IPS DF 19.7 (cell line): Measurements from ENCODE around the gene SLC16A9.
"Not testable (repeated sequence)": the region's sequence is repeated elsewhere in the genome, so short reads cannot be mapped to it uniquely, and the experiment has no call there.

Experiments used
- DNase-seq: peaks from one replicate; pipeline ENCODE4 v3.0.0-alpha.2; 2013; ENCODE audit warnings: low read depth, low spot score

SLC16A9 gene

DNA sequence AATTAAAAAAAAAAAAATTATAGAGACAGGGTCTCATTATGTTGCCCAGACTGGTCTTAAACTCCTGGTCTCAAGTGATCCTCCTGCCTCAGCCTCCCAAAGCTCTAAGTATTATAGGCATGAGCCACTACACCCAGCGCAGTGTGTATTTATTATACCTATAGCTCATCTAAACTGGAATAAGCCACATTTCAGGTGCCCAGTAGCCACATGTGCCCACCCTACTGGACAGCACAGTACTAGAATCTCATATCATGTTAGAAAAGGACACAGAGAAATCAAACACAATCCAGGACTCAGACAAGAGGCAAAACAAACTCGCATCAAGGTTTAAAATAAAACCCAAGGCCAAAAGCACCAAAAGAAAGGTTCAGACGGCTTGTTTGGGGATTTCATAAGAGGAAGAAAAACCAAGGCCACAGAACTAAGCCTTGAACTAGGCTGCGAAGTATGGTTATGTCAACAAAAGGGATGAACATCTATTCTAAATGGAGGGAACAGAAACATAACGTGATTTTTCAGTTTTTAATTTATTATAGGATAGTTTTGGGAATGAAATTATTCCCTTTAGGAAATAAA lies 32.3 kb downstream of the SLC16A9 start:
- DNase-seq, result no peak

DNA sequence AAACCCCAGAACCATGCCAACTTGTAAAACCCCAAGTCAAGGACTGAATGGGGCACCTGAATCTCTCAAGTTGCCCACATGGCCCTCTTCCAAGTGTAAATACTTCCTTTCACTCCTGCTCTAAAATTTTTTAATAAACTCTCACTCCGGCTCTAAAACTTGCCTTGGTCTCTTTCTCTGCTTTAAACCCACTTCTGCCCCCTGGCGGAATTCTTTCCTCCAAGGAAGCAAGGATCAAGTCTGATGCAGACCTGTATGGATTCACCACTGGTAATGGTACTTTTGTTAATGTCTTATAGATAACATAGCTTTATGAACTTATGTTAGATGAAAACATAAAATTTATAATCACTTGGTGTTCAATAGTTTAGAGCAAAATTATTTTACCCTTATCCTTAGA lies 33.8 kb downstream of the SLC16A9 start:
- no peak for DNase-seq

DNA sequence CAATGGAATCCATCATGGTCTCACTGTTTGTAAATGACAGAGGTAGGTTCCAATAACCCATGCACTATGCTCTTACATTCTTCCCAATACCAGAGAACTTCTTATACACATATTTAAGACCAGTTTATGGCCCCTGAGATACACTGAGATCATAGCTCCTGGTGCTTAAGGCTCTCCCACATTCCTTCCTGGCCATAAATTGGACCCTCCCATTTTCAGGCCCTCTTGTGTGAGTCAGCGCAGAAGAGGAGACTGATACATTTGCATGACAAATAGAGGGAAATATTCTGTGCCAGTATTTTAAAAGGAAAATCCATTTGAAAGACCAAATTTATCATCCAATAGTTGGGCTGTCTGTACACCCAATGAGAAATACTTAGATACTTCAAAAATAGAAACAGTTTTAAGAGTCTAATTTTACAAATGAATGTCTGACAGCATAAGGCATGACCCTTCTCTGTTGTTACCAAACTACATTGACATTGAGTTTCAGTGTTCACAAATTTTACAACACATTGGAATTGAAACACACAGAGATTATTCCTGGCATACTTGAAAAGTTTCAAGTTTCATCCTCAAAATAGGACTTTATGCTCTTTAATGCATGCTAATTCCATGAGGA lies 35.3 kb downstream of the SLC16A9 start:
- no peak for DNase-seq

DNA sequence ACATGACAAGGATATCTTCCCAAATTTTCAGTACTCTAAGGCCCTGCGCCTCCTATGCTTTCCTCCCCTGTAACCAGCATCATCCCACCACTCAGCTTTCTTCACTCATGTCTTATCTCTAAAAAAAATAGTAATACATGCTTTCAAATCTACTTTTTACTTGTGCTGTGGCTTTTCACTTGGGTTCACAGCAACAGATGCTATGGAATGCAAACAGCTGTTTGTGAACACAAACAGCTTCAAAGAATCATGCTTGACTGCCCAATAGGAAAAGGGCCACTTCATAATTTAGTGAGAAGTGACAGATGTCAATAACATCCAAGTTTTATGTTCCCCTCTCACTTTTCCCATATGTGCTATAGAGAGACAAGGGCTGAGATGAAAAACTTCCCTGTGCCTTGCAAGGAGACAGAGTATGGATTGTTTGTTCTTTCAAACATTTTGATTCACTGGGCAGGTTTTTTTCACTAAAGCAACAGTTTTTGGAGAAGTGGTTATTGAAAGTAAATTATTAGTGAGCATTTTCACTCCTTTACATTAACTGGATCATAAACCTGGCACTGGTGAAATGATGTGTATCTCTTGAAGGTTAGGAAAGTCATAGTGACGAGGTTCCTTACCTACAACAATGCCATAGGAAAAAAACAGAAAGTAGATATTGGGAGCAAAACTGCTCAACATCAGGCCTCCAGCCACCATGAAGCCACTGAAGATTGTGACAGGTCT lies 37.3 kb downstream of the SLC16A9 start:
- no peak for DNase-seq

DNA sequence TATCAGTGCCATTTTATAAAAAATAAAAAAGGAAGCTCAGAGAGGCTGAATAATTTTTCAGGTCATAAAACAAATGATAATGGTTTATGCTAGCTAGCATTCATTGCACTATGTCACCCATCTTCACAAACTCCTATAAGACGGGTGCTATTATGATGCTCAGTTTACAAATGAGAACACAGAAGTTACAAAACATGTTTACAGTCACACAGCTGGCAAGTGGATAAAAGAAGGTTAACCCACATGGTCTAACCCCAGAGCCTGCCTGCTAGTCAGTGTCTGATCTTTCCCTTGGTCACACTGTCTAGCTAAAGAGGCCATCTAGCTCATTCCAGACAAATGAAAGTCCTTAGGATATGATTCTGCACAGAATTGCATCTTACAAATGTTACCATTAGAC lies 39.4 kb downstream of the SLC16A9 start:
- DNase-seq, result no peak

DNA sequence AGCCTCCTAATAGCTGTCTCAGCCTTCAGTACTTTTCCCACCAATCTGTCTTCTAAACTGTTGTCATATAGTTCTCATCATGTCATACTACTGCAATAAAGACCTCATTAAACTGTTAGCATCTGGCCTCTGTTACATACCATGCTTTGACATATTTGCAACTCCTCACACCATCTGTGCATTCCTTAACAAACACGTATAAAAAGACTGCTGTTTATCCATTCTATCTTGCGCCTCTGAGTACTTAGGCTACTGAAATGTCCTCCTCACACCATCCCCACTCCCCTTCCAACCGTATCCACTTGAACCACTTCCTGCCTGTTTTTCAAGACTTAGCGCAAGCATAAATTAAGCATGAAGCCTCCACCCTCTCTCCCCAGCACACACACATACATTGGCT lies 41.6 kb downstream of the SLC16A9 start:
- no peak for DNase-seq

DNA sequence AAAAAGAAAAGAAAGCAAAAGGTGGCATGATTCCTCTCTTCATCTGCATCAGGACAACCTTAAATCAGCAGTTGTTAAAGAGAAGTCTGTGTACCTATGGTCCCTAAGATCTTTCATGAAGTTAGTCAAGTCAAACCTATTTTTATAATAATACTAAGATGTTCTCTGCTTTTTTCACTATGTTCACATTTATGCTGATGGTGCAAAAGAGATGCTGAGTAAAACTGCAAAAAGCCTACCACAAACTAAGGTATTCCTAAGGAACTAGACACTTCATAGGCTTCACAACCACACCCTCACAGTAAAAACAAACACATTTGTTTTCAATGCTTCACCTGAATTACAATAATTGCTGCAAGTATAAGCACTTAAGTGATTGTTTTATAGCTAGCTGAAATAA lies 43.3 kb downstream of the SLC16A9 start:
- DNase-seq, result no peak

DNA sequence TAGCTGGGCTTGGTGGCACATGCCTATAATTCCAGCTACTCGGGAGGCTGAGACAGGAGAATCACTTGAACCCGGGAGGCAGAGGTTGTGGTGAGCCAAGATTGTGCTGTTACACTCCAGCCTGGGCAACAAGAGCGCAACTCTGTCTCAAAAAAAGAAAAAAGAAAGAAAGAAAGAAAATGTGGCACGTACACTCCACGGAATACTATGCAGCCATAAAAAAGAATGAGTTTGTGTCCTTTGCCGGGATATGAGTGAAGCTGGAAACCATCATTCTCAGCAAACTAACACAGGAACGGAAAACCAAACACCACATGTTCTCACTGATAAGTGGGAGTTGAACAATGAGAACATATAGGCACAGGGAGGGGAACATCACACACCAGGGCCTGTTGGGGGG lies 46.4 kb downstream of the SLC16A9 start:
- DNase-seq, result not testable (repeated sequence)

DNA sequence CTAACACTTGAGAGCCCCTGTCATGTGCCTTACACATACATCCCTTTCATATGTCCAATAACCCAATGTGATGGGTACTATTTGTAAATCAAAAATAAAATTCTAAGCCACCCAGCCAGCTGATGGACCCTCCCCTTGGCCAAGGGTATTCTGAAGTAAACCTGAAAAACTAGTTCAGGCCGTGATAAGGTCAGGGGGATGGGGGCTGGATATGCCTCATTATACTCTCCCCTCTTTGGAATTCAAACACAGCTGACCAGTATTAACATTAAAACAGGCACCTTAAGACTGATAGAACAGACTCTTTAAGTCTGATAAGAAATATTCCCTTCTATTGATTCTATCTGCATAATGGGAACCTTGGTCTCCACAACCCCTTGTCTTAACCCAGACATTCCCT lies 51.9 kb downstream of the SLC16A9 start:
- no peak for DNase-seq

DNA sequence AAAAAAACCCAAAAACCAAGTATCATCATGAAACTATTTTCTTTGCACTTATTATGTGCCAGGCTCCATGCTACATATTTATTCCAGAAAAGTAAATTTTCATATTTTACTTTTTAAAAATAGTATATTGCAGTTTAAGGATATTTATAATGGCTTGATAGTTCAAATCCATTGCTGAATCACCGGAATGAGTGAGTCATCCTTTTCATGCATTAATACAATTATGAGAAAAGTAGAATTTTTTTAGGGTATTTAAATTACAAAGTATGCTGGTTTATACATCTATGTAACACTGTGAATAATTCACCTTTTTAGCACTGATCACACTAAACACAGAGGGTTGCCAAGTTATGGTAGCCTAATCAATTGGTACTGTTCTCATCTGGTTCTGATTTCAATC lies 54.3 kb downstream of the SLC16A9 start:
- DNase-seq, result no peak

DNA sequence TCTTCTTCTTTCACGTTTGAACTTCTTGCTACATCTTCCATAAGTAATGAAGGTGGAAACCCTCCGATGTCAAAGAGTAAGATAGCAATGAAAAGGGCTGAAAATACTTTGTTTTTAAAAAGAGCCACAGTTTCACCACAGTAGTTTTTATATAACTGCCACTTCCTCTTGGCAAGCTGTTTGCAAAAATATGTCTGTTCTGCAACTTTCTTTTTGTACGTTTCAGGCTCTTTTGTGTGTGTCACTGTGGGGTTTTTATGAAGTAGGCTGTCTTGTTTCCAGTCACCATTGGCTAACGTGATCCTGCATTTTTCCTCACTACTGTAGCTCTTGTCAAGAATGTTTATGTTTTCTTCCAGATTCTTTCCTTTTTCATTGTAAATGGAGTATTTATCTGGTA lies 55.6 kb downstream of the SLC16A9 start:
- DNase-seq, result no peak

DNA sequence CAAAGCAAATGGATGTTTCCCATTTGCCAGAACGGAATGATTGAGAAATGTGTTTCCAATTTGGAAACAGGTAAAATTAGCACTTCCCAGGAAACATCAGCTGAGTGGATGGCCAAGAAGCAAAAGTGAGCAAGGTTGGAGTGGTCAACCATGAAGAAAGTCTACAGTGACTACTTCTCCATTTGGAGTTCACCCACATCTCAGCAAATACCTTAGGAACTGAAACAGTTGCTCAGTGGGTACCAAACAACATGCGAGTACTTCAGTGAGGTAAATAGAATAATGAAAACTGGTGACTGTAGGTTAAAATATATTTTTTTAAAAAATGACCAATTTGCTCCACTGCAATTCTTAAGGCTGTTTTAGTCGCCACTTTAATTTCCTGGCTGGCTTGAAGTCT lies 57.7 kb downstream of the SLC16A9 start:
- DNase-seq, result no peak

DNA sequence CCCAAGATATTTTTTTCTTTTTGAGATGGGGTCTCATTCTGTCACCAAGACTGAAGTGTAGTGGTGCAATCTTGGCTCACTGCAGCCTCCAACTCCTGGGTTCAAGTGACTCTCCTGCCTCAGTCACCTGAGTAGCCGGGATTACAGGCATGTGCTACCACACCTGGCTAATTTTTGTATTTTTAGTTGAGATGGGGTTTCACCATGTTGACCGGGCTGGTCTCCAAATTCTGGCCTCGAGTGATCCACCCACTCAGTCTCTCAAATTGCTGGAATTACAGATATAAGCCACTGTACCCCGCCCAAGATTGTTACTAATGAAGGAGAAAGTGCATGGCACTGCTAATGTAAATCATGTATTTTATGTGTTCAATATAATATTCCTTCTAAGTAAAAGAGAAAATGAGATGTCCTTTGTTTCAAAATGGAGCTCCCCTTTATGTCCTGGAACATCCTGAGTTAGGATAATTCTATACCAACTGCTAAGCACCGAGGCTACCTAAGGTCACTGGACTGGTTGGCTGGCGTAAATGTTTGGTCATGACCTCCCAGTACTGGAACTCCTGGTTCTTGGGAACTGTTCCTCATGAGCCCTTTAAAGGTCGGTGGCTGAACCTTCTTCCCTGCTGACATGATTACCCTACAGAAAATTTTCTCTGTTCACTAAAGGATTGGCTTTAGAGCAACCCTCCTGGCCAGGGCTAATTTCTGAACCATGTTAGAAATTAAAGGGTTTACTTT lies 59.9 kb downstream of the SLC16A9 start:
- no peak for DNase-seq

DNA sequence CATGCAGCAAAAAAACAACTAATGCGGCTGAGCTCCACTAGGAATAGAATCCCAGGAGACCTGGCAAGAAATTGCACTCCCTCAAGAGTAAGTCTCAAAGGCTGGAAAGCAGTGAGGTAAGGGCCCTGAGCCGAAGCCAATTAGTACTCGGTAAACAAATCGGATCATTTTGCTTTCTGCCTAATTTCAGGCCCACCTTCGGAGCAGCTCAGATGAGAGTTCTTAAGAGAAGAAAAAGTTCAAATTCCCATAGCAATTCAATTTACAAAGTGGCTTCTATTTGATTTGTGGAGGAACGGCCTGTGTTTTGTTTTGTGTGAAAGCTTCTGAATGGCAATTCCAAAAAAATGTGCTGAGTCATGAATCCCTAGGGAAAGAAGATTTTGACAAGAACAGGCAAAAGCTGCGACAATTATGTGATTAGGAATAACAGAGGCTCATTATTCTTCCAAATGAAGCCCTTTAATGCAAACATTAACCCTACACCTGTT lies 60.9 kb downstream of the SLC16A9 start:
- DNase-seq, result no peak

DNA sequence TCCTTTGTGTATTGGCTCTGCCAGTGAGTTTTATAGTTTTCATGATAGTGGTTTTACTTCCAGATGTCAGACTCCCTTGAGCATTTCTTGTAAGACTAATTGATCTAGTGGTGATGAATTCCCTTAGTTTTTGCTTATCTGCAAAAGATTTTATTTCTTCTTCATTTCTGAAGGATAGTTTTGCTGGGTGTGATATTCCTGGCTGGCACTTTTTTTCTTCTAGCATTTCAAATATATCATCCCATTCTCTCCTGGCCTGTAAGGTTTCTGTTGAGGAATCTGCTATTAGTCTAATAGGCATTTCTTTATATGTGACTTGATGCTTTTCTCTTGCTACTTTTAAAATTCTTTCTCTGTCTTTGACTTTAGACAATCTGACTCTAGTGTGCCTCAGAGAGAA lies 64.8 kb downstream of the SLC16A9 start:
- DNase-seq, result no peak

DNA sequence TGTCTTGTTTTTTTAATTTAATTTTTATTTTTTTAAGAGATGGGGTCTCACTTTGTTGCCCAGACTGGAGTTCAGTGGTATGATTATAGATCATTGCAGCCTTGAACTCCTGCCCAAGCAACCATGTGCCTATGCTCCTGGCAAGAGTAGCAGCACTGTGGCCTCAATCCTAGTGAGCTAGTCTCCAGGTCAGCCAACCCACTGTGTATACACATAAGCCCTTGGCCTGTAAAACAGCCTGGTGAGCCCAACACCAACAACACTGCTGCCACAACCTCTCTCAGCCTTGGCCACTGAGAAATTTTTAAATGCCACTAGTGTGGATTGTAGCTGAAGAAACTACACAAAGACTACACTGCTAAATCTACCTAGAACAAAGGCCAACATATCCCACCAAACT lies 68.0 kb downstream of the SLC16A9 start:
- not testable (repeated sequence) for DNase-seq

DNA sequence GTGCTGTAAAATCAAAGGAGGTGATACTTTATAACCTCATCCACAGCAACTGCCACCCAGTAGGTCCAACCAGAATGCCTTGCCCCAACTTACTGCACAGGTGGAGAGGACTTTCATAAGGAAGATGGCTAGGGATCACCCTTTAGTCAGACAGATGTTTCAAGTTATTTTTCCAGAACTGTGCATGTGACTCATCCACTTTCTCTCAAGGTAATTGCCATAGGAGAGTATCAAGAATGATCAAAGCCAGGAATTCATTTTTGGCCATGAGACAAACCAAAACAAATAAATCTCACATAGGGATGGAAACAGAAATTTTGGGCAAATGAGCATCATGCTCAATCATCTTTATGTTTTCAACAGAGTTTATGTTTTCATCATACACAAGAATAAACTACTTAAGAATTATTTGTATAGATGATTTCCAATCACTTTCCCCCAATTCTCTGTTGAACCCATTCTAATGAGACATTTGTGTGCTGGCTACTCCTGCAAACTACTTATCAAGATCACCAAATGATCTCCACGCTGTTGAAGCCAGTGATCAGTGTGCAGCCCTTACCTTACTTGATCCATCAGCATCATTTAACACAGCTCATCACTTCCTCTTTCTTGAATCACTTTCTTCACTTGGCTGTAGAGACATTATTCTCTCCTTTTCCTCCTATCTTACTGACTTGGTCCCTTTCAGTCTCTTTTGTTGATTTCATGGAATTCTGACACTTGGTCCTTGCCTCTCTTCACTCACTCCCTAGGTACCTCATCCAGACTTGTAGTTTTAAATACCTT lies 74.0 kb downstream of the SLC16A9 start:
- DNase-seq, result no peak

DNA sequence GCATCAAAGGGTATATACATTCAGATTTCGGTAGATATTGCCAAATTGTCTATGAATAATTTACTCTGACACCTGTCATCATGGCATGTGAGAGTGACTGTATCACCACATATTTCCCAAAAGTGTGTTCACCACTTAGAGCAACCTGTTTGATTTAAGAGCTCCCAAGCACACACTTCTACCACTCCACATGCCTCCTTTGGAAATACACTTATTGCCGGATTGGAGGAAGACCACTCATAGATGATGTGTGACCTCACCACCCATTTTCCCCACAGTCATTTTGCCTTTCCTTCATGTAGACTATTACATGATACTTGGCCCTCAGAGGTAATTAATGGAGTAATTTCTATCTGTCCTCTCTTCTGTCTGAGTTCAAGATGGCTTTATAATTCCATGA lies 75.5 kb downstream of the SLC16A9 start:
- no peak for DNase-seq

DNA sequence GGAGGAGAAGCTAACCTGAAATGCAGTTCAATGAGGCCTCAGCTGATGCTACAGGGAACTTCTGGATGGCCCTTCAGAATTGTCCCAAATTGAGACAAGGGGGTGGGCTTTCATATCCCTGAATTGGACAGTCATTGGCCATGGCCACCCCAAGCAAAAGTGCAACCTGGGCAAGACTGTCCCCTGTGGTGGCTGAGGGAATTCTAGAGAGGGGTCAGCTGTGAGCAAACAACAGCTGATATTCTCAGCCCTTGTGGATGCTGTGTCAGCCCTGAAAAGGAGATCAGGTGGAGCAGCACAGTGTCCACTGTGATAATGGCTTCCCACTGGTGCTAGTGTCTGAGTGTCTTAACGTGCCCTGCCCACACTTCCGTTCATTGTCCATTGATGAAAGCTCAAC lies 76.6 kb downstream of the SLC16A9 start:
- DNase-seq, result no peak

DNA sequence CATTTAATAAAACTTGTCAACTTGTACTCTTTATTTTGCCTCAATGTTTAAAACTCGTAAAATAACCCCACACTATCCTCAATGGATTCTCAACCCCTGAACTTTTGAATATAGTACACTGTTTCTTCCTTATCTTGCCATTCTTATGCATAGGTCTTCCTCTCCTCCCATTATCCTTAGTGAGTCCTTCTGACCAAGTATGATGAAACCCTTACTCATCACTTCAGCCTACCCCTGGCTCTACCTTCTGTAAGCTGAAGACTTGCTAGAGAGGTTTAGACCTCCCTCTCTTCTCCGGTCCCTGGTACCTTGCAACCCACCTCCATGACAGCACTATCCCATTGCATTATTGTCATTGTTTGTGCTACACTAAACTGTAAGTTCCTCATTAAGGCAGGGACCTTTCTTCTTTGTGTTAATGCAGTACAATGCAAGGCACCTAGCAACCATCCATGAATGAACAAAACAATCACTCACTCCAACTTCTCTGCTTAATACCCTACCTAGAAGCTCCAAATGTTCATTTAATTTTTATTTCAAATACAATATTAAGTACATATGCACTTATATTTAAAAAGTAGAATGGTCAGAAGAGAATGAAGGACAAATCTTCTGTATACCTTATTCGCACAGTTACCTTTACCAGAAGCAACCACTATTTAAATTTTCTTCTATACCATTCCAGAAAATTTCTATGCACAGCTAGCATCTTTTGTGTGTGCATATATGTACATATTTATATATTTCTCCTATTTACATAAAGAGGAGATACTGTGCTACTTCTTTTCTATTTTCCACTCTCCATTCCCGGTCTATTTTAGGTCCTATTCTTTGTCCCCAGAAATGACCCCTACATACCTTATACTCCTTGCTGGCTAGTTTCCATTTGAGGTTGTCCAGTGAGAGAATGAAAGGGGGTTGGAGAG lies 77.5 kb downstream of the SLC16A9 start:
- DNase-seq, result no peak

DNA sequence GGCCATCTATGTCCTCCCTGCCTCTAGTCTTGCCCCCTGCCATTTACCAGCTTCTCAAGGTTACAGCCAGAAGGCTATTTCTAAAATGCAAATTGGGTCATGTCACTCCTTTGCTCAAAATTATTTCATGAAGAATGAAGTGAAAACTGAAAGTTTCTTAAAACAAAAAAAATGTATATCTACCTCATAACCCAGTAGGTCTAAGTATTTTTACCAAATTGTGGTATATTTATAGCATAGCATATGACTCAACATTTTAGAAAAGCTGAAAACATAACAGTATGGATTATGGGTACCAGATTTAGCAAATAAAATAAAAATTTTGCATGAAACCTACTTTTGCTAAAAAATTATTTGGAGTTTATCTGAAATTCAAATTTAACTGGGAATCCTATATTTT lies 78.4 kb downstream of the SLC16A9 start:
- DNase-seq, result no peak
